GM12891 (cell line): ENCODE results near the gene IFT80.

Experiments used
- POLR2A ChIP-seq: IDR thresholded peaks from 2 replicates; pipeline ENCODE4 v1.6.1; 2011; ENCODE audit warnings: low read depth, low read length, control low read depth
- POLR2AphosphoS5 ChIP-seq: IDR thresholded peaks from 2 replicates; pipeline ENCODE4 v1.6.1; 2011; ENCODE audit warnings: low read depth, low read length, control low read depth
- POU2F2 ChIP-seq: IDR thresholded peaks from 2 replicates; pipeline ENCODE4 v1.6.1; 2011; ENCODE audit warnings: low read depth, mild to moderate bottlenecking, control low read depth, low read length, moderate library complexity
- SPI1 ChIP-seq: IDR thresholded peaks from 2 replicates; pipeline ENCODE4 v1.6.1; 2011; ENCODE audit warnings: low read depth, low read length, control low read depth
- TAF1 ChIP-seq: IDR thresholded peaks from 2 replicates; pipeline ENCODE4 v1.6.1; 2011; ENCODE audit warnings: low read depth, low read length, control low read depth

GRCh38 chr3:160372780-160373179 lies 26.2 kb downstream of the IFT80 start:
- TF ChIP-seq POLR2AphosphoS5 (no peak), POLR2A (no peak), TAF1 (no peak), SPI1 (no peak), POU2F2 (no peak)
